Coronary artery (tissue), 2 donors: ENCODE results near the gene FBRSL1.

ENCODE experiments used
- DNase-seq: peaks from one replicate; pipeline ENCODE4 v3.0.0-alpha.2; 2017; ENCODE audit warnings: low spot score
- H3K27ac ChIP-seq, 2 donors: fragments of 200-600 bp; sonication (generic); one replicate each; pipeline ENCODE4 v1.5.1; 2016 to 2019
- H3K4me3 ChIP-seq: fragments of 200-600 bp; sonication (generic); 2 replicates; pipeline ENCODE4 v1.5.1; 2016; ENCODE audit warnings: mild to moderate bottlenecking, moderate library complexity
- CTCF ChIP-seq: fragments of 200-600 bp; sonication (generic); IDR thresholded peaks from one replicate; pipeline ENCODE4 v1.5.1; 2019; ENCODE audit warnings: antibody characterized with exemption

The FBRSL1 gene

GRCh38 chr12:132523576-132524331, 33.8 kb downstream of the FBRSL1 start:
- no peak for DNase-seq
- no peak overlapping the region for H3K27ac ChIP-seq
- H3K4me3 ChIP-seq: no peak overlapping the region
- peak; percentile 59 for TF ChIP-seq CTCF

- no peak overlapping the region for H3K27ac ChIP-seq
Measured at GRCh38 chr12:132524405-132524804, 34.5 kb downstream of the FBRSL1 start.

GRCh38 chr12:132525011-132525832, 35.3 kb downstream of the FBRSL1 start:
- Histone ChIP-seq H3K4me3 (no peak overlapping the region), H3K27ac (no peak overlapping the region)
- DNase-seq: no peak
- no peak for TF ChIP-seq CTCF

More at GRCh38 chr12:132524405-132524804, 34.5 kb downstream of the FBRSL1 start:
- no peak for DNase-seq
- no peak overlapping the region for H3K4me3 ChIP-seq
- TF ChIP-seq CTCF: no peak

GRCh38 chr12:132525833-132526455, 36.0 kb downstream of the FBRSL1 start:
- no peak for DNase-seq
- Histone ChIP-seq H3K27ac (no peak overlapping the region), H3K4me3 (no peak overlapping the region)
- TF ChIP-seq CTCF: no peak

- TF ChIP-seq CTCF: no peak
Measured at GRCh38 chr12:132527186-132527882, 37.4 kb downstream of the FBRSL1 start.

GRCh38 chr12:132527883-132528264, 37.9 kb downstream of the FBRSL1 start:
- no peak for TF ChIP-seq CTCF
- H3K4me3 ChIP-seq: no peak overlapping the region
- H3K27ac ChIP-seq: no peak overlapping the region
- DNase-seq: no peak

More at GRCh38 chr12:132527186-132527882, 37.4 kb downstream of the FBRSL1 start:
- H3K27ac ChIP-seq: no peak overlapping the region
- no peak overlapping the region for H3K4me3 ChIP-seq
- DNase-seq: no peak
